ENCODE data around the gene NCK1.
"Not testable (repeated sequence)": the region's sequence is repeated elsewhere in the genome, so short reads cannot be mapped to it uniquely, and the experiment has no call there.

The NCK1 gene

GRCh38 chr3:136954251-136954650 lies 92.2 kb downstream of the NCK1 start:
- no peak for DNase-seq

GRCh38 chr3:136954980-136955780 lies 93.2 kb downstream of the NCK1 start:
- no peak for DNase-seq

GRCh38 chr3:136955813-136956212 lies 93.8 kb downstream of the NCK1 start:
- no peak for DNase-seq

GRCh38 chr3:136956971-136957370 lies 95.0 kb downstream of the NCK1 start:
- DNase-seq: no peak

- DNase-seq: no peak
Measured at GRCh38 chr3:136957751-136958288, 95.8 kb downstream of the NCK1 start, which contains the start of gene IL20RB. IL20RB (plus strand) TSS chr3:136957983; CDS start chr3:136958114, 131 bp downstream.

- DNase-seq: no peak
Measured at GRCh38 chr3:136958939-136959338, 96.9 kb downstream of the NCK1 start.

GRCh38 chr3:136959599-136959998 lies 97.6 kb downstream of the NCK1 start:
- no peak for DNase-seq

- DNase-seq: no peak
Measured at GRCh38 chr3:136960838-136961836, 99.1 kb downstream of the NCK1 start.

GRCh38 chr3:136962927-136963326 lies 100.9 kb downstream of the NCK1 start:
- no peak for DNase-seq

- DNase-seq: not testable (repeated sequence)
Measured at GRCh38 chr3:136969539-136969938, 107.5 kb downstream of the NCK1 start.

GRCh38 chr3:136973352-136973751 lies 111.3 kb downstream of the NCK1 start:
- no peak for DNase-seq

- DNase-seq: no peak
Measured at GRCh38 chr3:136974670-136975069, 112.7 kb downstream of the NCK1 start.

- DNase-seq: no peak
Measured at GRCh38 chr3:136979204-136979603, 117.2 kb downstream of the NCK1 start.

- no peak for DNase-seq
Measured at GRCh38 chr3:136979684-136980083, 117.7 kb downstream of the NCK1 start.

- DNase-seq: no peak
Measured at GRCh38 chr3:136982033-136982432, 120.0 kb downstream of the NCK1 start.

- no peak for DNase-seq
Measured at GRCh38 chr3:136982520-136983138, 120.6 kb downstream of the NCK1 start.

- DNase-seq: no peak
Measured at GRCh38 chr3:136984837-136985236, 122.8 kb downstream of the NCK1 start.

GRCh38 chr3:136987398-136987980 lies 125.5 kb downstream of the NCK1 start:
- DNase-seq: not testable (repeated sequence)

- no peak for DNase-seq
Measured at GRCh38 chr3:136988651-136989050, 126.6 kb downstream of the NCK1 start.

GRCh38 chr3:136989781-136990524 lies 127.9 kb downstream of the NCK1 start:
- DNase-seq: no peak

GRCh38 chr3:136990826-136991225 lies 128.8 kb downstream of the NCK1 start:
- no peak for DNase-seq

GRCh38 chr3:136992115-136992514 lies 130.1 kb downstream of the NCK1 start:
- DNase-seq: no peak
